SK-N-MC (cell line): ENCODE results near the gene PACS1.

Experiments
- EZH2 ChIP-seq: fragments of 200-600 bp; sonication (generic); IDR thresholded peaks from one replicate; pipeline ENCODE4 v1.6.1; 2017; ENCODE audit warnings: antibody characterized with exemption
- FOXP2 ChIP-seq: optimal IDR thresholded peaks from 2 replicates; pipeline ENCODE3; 2011; ENCODE audit warnings: mild to moderate bottlenecking, moderate library complexity; ENCODE audit not compliant: insufficient read depth; ENCODE audit errors: extremely low read length, control extremely low read depth
- POLR2AphosphoS5 ChIP-seq: IDR thresholded peaks from 2 replicates; pipeline ENCODE4 v1.6.1; 2012; ENCODE audit warnings: mild to moderate bottlenecking, low read depth, low read length, borderline replicate concordance

- TF ChIP-seq POLR2AphosphoS5 = no peak
- TF ChIP-seq EZH2 = no peak
- no peak for TF ChIP-seq FOXP2
Measured at GRCh38 chr11:66184728-66185127, 114.7 kb downstream of the PACS1 start.
